IMR-90 (cell line): ENCODE measurements around the gene SLC7A9. TPM values are rescaled to one million over a fixed set of nuclear protein-coding genes. Genes with fewer than 3 reads are reported as not detected.

ENCODE experiments used
- ATAC-seq: fragments of 200-7000 bp; cut with Tn5 transposase; 2 replicates; pipeline ENCODE4 v1.9.1; 2020; ENCODE audit warnings: low read depth, mild to moderate bottlenecking, moderate library complexity
- BruUV-seq: library from RNA; stranded (reverse); fragments of 400-500 nt; replicated peaks from 2 replicates; lab custom pipeline; 2021; lab: Mats Ljungman, UMichigan
- CTCF ChIA-PET: fragments of 300-600 bp; formaldehyde crosslinking; extraction: SDS; loops from one replicate; lab custom pipeline; 2021; ENCODE audit warnings: antibody characterized with exemption; lab: Yijun Ruan, JAX
- POLR2A ChIA-PET: fragments of 300-600 bp; sonication (Branson Sonifier 250); formaldehyde crosslinking; loops from one replicate; lab custom pipeline; 2022; ENCODE audit warnings: antibody characterized with exemption; ENCODE audit not compliant: unreplicated experiment; lab: Charles Lee
- DNase-seq: peaks from one replicate; pipeline ENCODE4 v3.0.0; 2013
- H2AFZ ChIP-seq: replicated peaks from 2 replicates; pipeline ENCODE3; 2013; ENCODE audit warnings: low read length, mild to moderate bottlenecking; ENCODE audit not compliant: poor library complexity
- H2AK5ac ChIP-seq: 2 replicates; pipeline ENCODE4 v1.6.1; 2013; ENCODE audit warnings: low read depth, low read length, inconsistent platforms
- H2AK9ac ChIP-seq: replicated peaks from 2 replicates; pipeline ENCODE3; 2013; ENCODE audit warnings: mild to moderate bottlenecking, low read depth, low read length, moderate library complexity; ENCODE audit not compliant: poor library complexity
- H2BK120ac ChIP-seq: 2 replicates; pipeline ENCODE4 v1.6.1; 2013; ENCODE audit warnings: low read depth, low read length, inconsistent platforms
- H2BK15ac ChIP-seq: 3 replicates; pipeline ENCODE4 v1.6.1; 2013; ENCODE audit warnings: low read depth, low read length, inconsistent platforms
- H2BK20ac ChIP-seq: 2 replicates; pipeline ENCODE4 v1.6.1; 2013; ENCODE audit warnings: low read depth, mild to moderate bottlenecking, inconsistent platforms, low read length, moderate library complexity
- H2BK5ac ChIP-seq: 2 replicates; pipeline ENCODE4 v1.6.1; 2013; ENCODE audit warnings: mild to moderate bottlenecking, low read depth, low read length, inconsistent platforms; ENCODE audit not compliant: poor library complexity, severe bottlenecking
- H3K14ac ChIP-seq: replicated peaks from 2 replicates; pipeline ENCODE4 v1.6.1; 2013; ENCODE audit warnings: low read depth, low read length, inconsistent platforms
- H3K18ac ChIP-seq: 2 replicates; pipeline ENCODE4 v1.6.1; 2013; ENCODE audit warnings: low read depth, low read length, control low read depth
- H3K23ac ChIP-seq: 2 replicates; pipeline ENCODE4 v1.6.1; 2013; ENCODE audit warnings: low read depth, low read length, inconsistent platforms
- H3K27ac ChIP-seq: 2 replicates; pipeline ENCODE4 v1.5.1; 2013; ENCODE audit warnings: mild to moderate bottlenecking, control low read depth, low read length; ENCODE audit not compliant: insufficient read depth
- H3K27me3 ChIP-seq: 2 replicates; pipeline ENCODE4 v1.6.1; 2013; ENCODE audit warnings: low read length; ENCODE audit not compliant: control insufficient read depth, insufficient read depth
- H3K36me3 ChIP-seq: 2 replicates; pipeline ENCODE4 v1.6.1; 2013; ENCODE audit warnings: low read length, mixed read lengths; ENCODE audit not compliant: control insufficient read depth, insufficient read depth
- H3K4ac ChIP-seq: 2 replicates; pipeline ENCODE4 v1.6.1; 2013; ENCODE audit warnings: low read depth, low read length, inconsistent platforms
- H3K4me1 ChIP-seq: 2 replicates; pipeline ENCODE4 v1.6.1; 2013; ENCODE audit warnings: low read length, mixed read lengths; ENCODE audit not compliant: control insufficient read depth, insufficient read depth
- H3K4me2 ChIP-seq: 2 replicates; pipeline ENCODE4 v1.6.1; 2013; ENCODE audit warnings: low read depth, mild to moderate bottlenecking, control low read depth, low read length, moderate library complexity
- H3K4me3 ChIP-seq: 2 replicates; pipeline ENCODE4 v1.5.1; 2013; ENCODE audit warnings: low read depth, mild to moderate bottlenecking, control low read depth, low read length, moderate library complexity; ENCODE audit not compliant: insufficient read depth
- H3K56ac ChIP-seq: 2 replicates; pipeline ENCODE4 v1.6.1; 2013; ENCODE audit warnings: low read length, inconsistent platforms; ENCODE audit not compliant: insufficient read depth; ENCODE audit errors: extremely low read depth
- H3K79me1 ChIP-seq, 2 experiments: 2 replicates each; pipeline ENCODE4 v1.6.1; 2013; ENCODE audit warnings: low read length in 2 of 2, inconsistent platforms in 1 of 2, low read depth in 1 of 2
- H3K9ac ChIP-seq: 2 replicates; pipeline ENCODE4 v1.6.1; 2013; ENCODE audit warnings: low read depth, low read length, control low read depth
- H3K9me1 ChIP-seq: 2 replicates; pipeline ENCODE4 v1.6.1; 2013; ENCODE audit warnings: low read length, inconsistent platforms; ENCODE audit not compliant: insufficient read depth
- H3K9me3 ChIP-seq: 2 replicates; pipeline ENCODE4 v1.6.1; 2013; ENCODE audit warnings: low read length; ENCODE audit not compliant: control insufficient read depth, insufficient read depth
- H4K20me1 ChIP-seq: 2 replicates; pipeline ENCODE4 v1.6.1; 2013; ENCODE audit warnings: low read length, inconsistent platforms; ENCODE audit not compliant: insufficient read depth
- H4K5ac ChIP-seq: 2 replicates; pipeline ENCODE4 v1.6.1; 2013; ENCODE audit warnings: mild to moderate bottlenecking, low read depth, low read length, control low read depth
- H4K8ac ChIP-seq, 2 experiments: 2 replicates each; pipeline ENCODE4 v1.6.1; 2013; ENCODE audit warnings: low read depth in 2 of 2, low read length in 2 of 2, control low read depth in 1 of 2, inconsistent platforms in 1 of 2
- H4K91ac ChIP-seq: 2 replicates; pipeline ENCODE4 v1.6.1; 2013; ENCODE audit warnings: low read depth, low read length, inconsistent platforms; ENCODE audit not compliant: insufficient read depth
- BHLHE40 ChIP-seq: fragments of 150-350 bp; IDR thresholded peaks from 2 replicates; pipeline ENCODE4 v1.6.1; 2016; ENCODE audit warnings: mild to moderate bottlenecking, low read depth, low read length
- CEBPB ChIP-seq: IDR thresholded peaks from 2 replicates; pipeline ENCODE4 v1.6.1; 2012; ENCODE audit warnings: low read depth, low read length, improper control_type of control experiment
- NFE2L2 ChIP-seq: fragments of 150-350 bp; IDR thresholded peaks from 2 replicates; pipeline ENCODE4 v1.6.1; 2016; ENCODE audit warnings: low read depth, mild to moderate bottlenecking, low read length
- SMC3 ChIP-seq: fragments of 150-350 bp; IDR thresholded peaks from 2 replicates; pipeline ENCODE4 v1.6.1; 2016; ENCODE audit warnings: low read depth, mild to moderate bottlenecking, antibody characterized with exemption, low read length, moderate library complexity
- WGBS, 2 experiments: methylation state at CpG; one replicate each; pipeline versions ENCODE4 v1.1.5 to v1.1.7; 2013; ENCODE audit warnings: missing lambda C conversion rate in 2 of 2; ENCODE audit not compliant: insufficient read length in 1 of 2; ENCODE audit errors: extremely low coverage in 2 of 2; 5-methylcytosine and 5-hydroxymethylcytosine counted together
- dilution Hi-C: fragments of 300-500 bp; cut with HindIII; formaldehyde crosslinking; loops from one replicate; pipeline ENCODE4 v1.14.3; 2018; ENCODE audit warnings: low sequenced_read_pairs; ENCODE audit not compliant: unreplicated experiment
- in situ Hi-C: fragments of 300-500 bp; cut with MboI; formaldehyde crosslinking; loops from 3 replicates; pipeline ENCODE4 v1.14.3; 2019; ENCODE audit warnings: low sequenced_read_pairs, inconsistent platforms, mixed read lengths
- intact Hi-C: fragments of 100-400 bp; cut with micrococcal nuclease; formaldehyde crosslinking; loops from 2 replicates; pipeline ENCODE4 v1.10.0; 2022
- polyA plus RNA-seq, 3 experiments: library from polyadenylated mRNA; depleted of rRNA; stranded (reverse); fragments of >200 nt; gene quantifications; 2 replicates each; pipeline ENCODE4 v1.2.3, GENCODE V29; 2012; ENCODE audit warnings: low replicate concordance in 1 of 3
- total RNA-seq: library from RNA; depleted of rRNA; stranded (reverse); fragments of >200 nt; gene quantifications from 2 replicates; pipeline ENCODE4 v1.2.3, GENCODE V29; 2012

Gene SLC7A9
- total and polyA plus RNA-seq, 2 of the 4 experiments (the other 2 are of a cell fraction): not detected

GRCh38 chr19:32876236-32876918 lies 6.8 kb upstream of the SLC7A9 start:
- Histone ChIP-seq H3K4me1 (no peaks in the 10 kb centered on the region), H3K9me1 (no peaks in the 10 kb centered on the region), H3K18ac (no peak overlapping the region), H3K56ac (no peak overlapping the region), H3K36me3 (no peaks in the 10 kb centered on the region; the same call in none of the 2 replicates), H2AK9ac (no peak overlapping the region), H3K4ac (no peak overlapping the region), H3K23ac (no peak overlapping the region), H3K79me1 (no peaks in the 10 kb centered on the region), H3K4me2 (no peak overlapping the region), H2BK20ac (no peak overlapping the region), H3K4me3 (no peak overlapping the region), H3K27ac (no peak overlapping the region), H4K5ac (no peak overlapping the region), H3K14ac (no peak overlapping the region), H2AFZ (no peak overlapping the region), H3K27me3 (no peaks in the 10 kb centered on the region), H3K9ac (no peak overlapping the region), H4K20me1 (no peaks in the 10 kb centered on the region), H4K8ac (no peak overlapping the region), H2BK5ac (no peak overlapping the region), H2BK15ac (no peak overlapping the region), H2AK5ac (no peak overlapping the region), H2BK120ac (no peak overlapping the region), H3K9me3 (no peaks in the 10 kb centered on the region), H4K91ac (no peak overlapping the region)
- ATAC-seq (no peak; the same call in 1 of the 2 replicates), DNase-seq (no peak)
- in situ Hi-C loops: no loop called here
- WGBS, 2 experiments: 93% methylated on average over 3 of the region's 9 CpGs; no CpG with 5 or more reads in 1 of the 2 experiments
- ChIA-PET CTCF (interaction anchor here (0.6 kb wide), 1 partner anchor 323 kb away, joined by 3 read pairs; no protein-coding TSS in a partner anchor), POLR2A (no interaction called here)
- intact Hi-C loops: no loop called here
- BruUV-seq: no TSS peak
- TF ChIP-seq CEBPB (no peak), BHLHE40 (no peak), SMC3 (no peak), NFE2L2 (no peak)
- dilution Hi-C loops: no loop called here
